H1 (cell line): ENCODE data around the gene TCF7. TPM values are rescaled to one million over a fixed set of nuclear protein-coding genes. Genes with fewer than 3 reads are reported as not detected.

Experiments used
- polyA plus RNA-seq, 7 experiments: library from polyadenylated mRNA; depleted of rRNA in 3 of 7; stranded (reverse) in 5 of 7; unstranded in 2 of 7; fragments of >200 nt in 5 of 7; fragments of 200-250 nt in 2 of 7; gene quantifications; 1 replicate in 5 of 7; 2 replicates in 1 of 7; 4 replicates in 1 of 7; pipeline versions ENCODE4 v1.2.1 to v1.2.3, GENCODE V29; 2011 to 2013; ENCODE audit warnings: missing spikeins in 2 of 7, mixed read lengths in 2 of 7
- small RNA-seq: library from polyadenylated mRNA; stranded (forward); fragments of <200 nt; extraction: miRNeasy Mini kit (QIAGEN cat#:217004); gene quantifications from one replicate; pipeline ENCODE3, GENCODE V24; 2013; ENCODE audit not compliant: insufficient read depth
- total RNA-seq: library from RNA; stranded (reverse); fragmentation: NEBNext Ultra II Directional; extraction: Animal tissue kit (Norgen Biotek cat#: 25700); gene quantifications from 2 replicates; pipeline ENCODE4 v1.2.1, GENCODE V29; 2021

The TCF7 gene
- total and polyA plus RNA-seq, 2 of the 8 experiments (the other 6 are each of a cell fraction or from before 2014, with no cell fraction given): 4.7 to 8.5 TPM

Small RNAs within 50 kb of the gene (small RNA-seq; reads per million reads assigned to genes)
- gene AC008608.1: not detected

Other genes starting within 250 kb of the TCF7 start
- gene C5orf15, start 146.1 kb upstream of the TCF7 start, total RNA-seq: 31.7 and 33.3 TPM in 2 replicates
- gene C5orf15, start 146.1 kb upstream of the TCF7 start, polyA plus RNA-seq (2011; rRNA removed): 39.3 and 51.4 TPM in 2 replicates
- gene VDAC1, start 109.7 kb upstream of the TCF7 start, total RNA-seq: 285 and 301 TPM in 2 replicates
- gene VDAC1, start 109.7 kb upstream of the TCF7 start, polyA plus RNA-seq (2011; rRNA removed): 94.7 and 111 TPM in 2 replicates
- 326 and 332 TPM in 2 replicates for gene SKP1, start 62.3 kb downstream of the TCF7 start, total RNA-seq
- 86.4 and 163 TPM in 2 replicates for gene SKP1, start 62.3 kb downstream of the TCF7 start, polyA plus RNA-seq (2011; rRNA removed)
- 205 and 211 TPM in 2 replicates for gene PPP2CA, start 111.4 kb downstream of the TCF7 start, total RNA-seq
- gene PPP2CA, start 111.4 kb downstream of the TCF7 start, polyA plus RNA-seq (2011; rRNA removed): 75.0 and 105 TPM in 2 replicates